ENCODE data around the gene SORCS2.

SORCS2 gene

GRCh38 chr4:7687006-7687405 lies 494.7 kb downstream of the SORCS2 start:
- no peak for DNase-seq

- DNase-seq = no peak
These were observed 495.5 kb downstream of the SORCS2 start for GRCh38 chr4:7687796-7688195.

- DNase-seq = no peak
These were observed 497.7 kb downstream of the SORCS2 start for GRCh38 chr4:7689773-7690693.

GRCh38 chr4:7691061-7691460 lies 498.7 kb downstream of the SORCS2 start:
- no peak for DNase-seq

GRCh38 chr4:7691982-7692381 lies 499.6 kb downstream of the SORCS2 start:
- DNase-seq = no peak

- no peak for DNase-seq
These were observed 500.3 kb downstream of the SORCS2 start for GRCh38 chr4:7692451-7693236.

GRCh38 chr4:7693237-7693608 lies 500.9 kb downstream of the SORCS2 start:
- DNase-seq = no peak

- no peak for DNase-seq
These were observed 501.4 kb downstream of the SORCS2 start for GRCh38 chr4:7693711-7694110.

- DNase-seq = no peak
These were observed 502.0 kb downstream of the SORCS2 start for GRCh38 chr4:7694324-7694723.

- DNase-seq = no peak
These were observed 505.0 kb downstream of the SORCS2 start for GRCh38 chr4:7697343-7697742.

- no peak for DNase-seq
These were observed 505.5 kb downstream of the SORCS2 start for GRCh38 chr4:7697821-7698220.

- DNase-seq = no peak
These were observed 506.2 kb downstream of the SORCS2 start for GRCh38 chr4:7698584-7698983.

- no peak for DNase-seq
These were observed 506.7 kb downstream of the SORCS2 start for GRCh38 chr4:7699031-7699430.

- DNase-seq = no peak
These were observed 507.5 kb downstream of the SORCS2 start for GRCh38 chr4:7699825-7700224.

GRCh38 chr4:7700665-7701064 lies 508.3 kb downstream of the SORCS2 start:
- DNase-seq = no peak

GRCh38 chr4:7701866-7702649 lies 509.7 kb downstream of the SORCS2 start:
- DNase-seq = no peak

- no peak for DNase-seq
These were observed 511.4 kb downstream of the SORCS2 start for GRCh38 chr4:7703688-7704087.

- no peak for DNase-seq
These were observed 511.8 kb downstream of the SORCS2 start for GRCh38 chr4:7704091-7704490.

- DNase-seq = no peak
These were observed 512.3 kb downstream of the SORCS2 start for GRCh38 chr4:7704625-7705024.

- no peak for DNase-seq
These were observed 512.7 kb downstream of the SORCS2 start for GRCh38 chr4:7705062-7705461.

GRCh38 chr4:7705593-7705992 lies 513.3 kb downstream of the SORCS2 start:
- DNase-seq = no peak

- no peak for DNase-seq
These were observed 515.9 kb downstream of the SORCS2 start for GRCh38 chr4:7708238-7708637.

GRCh38 chr4:7708981-7709380 lies 516.6 kb downstream of the SORCS2 start:
- DNase-seq = no peak

Data from stimulated activated CD8-positive, alpha-beta memory T cell treated with anti-CD3 and anti-CD28 coated beads, Interleukin-4, amount 100 ng/mL, for 48 hours (primary cell).